ENCODE data around the gene RREB1.

DNA sequence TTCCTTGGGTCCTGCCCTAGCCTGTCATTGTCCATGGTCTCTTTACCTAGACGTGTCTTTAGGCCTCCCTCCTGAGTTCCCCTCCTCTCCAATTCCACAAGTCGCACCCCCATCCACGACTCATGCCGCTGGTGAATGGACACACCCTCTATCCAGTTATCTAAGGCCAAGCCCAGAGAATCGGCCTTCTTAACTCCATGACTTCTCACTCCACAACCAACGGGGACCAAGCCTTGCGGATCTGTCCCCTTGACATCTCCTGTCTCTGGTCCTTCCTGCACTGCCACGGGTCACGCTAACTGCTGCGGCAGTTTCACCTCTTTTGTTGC is 7.0 kb upstream of the RREB1 start:
- TF ChIP-seq, protein P1, sequence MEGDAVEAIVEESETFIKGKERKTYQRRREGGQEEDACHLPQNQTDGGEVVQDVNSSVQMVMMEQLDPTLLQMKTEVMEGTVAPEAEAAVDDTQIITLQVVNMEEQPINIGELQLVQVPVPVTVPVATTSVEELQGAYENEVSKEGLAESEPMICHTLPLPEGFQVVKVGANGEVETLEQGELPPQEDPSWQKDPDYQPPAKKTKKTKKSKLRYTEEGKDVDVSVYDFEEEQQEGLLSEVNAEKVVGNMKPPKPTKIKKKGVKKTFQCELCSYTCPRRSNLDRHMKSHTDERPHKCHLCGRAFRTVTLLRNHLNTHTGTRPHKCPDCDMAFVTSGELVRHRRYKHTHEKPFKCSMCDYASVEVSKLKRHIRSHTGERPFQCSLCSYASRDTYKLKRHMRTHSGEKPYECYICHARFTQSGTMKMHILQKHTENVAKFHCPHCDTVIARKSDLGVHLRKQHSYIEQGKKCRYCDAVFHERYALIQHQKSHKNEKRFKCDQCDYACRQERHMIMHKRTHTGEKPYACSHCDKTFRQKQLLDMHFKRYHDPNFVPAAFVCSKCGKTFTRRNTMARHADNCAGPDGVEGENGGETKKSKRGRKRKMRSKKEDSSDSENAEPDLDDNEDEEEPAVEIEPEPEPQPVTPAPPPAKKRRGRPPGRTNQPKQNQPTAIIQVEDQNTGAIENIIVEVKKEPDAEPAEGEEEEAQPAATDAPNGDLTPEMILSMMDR (IDR thresholded peaks at IDR 0.05), result no peak
- TF ChIP-seq POLR2AphosphoS5 (IDR thresholded peaks at IDR 0.05), result no peak

Measured in sigmoid colon (tissue), 4 donors.